Adrenal gland (tissue), 12 donors: ENCODE results near the gene BEND7. TPM values are rescaled to one million over a fixed set of nuclear protein-coding genes. Genes with fewer than 3 reads are reported as not detected.

ENCODE experiments used
- DNase-seq, 7 donors: peaks; one replicate each; pipeline ENCODE4 v3.0.0-alpha.2; 2019 to 2020
- H3K27ac ChIP-seq, 5 donors: fragments of 200-600 bp; sonication (generic) in 4 of 5; 1 replicate in 3 of 5; 2 replicates in 2 of 5; pipeline versions ENCODE4 v1.5.1 to v1.8.0; 2016 to 2020; ENCODE audit warnings: mild to moderate bottlenecking in 1 of 5
- H3K27me3 ChIP-seq: fragments of 200-600 bp; 2 replicates; pipeline ENCODE4 v1.8.0; 2021
- H3K36me3 ChIP-seq, 2 donors: fragments of 200-600 bp; replicated peaks in 1 of 2; 1 replicate in 1 of 2; 2 replicates in 1 of 2; pipeline versions ENCODE4 v1.5.1 to v1.8.0; 2018 to 2022
- H3K4me1 ChIP-seq, 2 donors: fragments of 200-600 bp; replicated peaks in 1 of 2; 1 replicate in 1 of 2; 2 replicates in 1 of 2; pipeline versions ENCODE4 v1.5.1 to v1.8.0; 2018 to 2021
- H3K4me3 ChIP-seq, 4 donors: fragments of 200-600 bp; sonication (generic) in 3 of 4; one replicate each; pipeline ENCODE4 v1.5.1; 2016 to 2018
- H3K9me3 ChIP-seq, 3 donors: fragments of 200-600 bp; sonication (generic) in 1 of 3; replicated peaks in 1 of 3; 1 replicate in 2 of 3; 2 replicates in 1 of 3; pipeline versions ENCODE4 v1.5.1 to v1.8.0; 2016 to 2021
- POLR2A ChIP-seq, 2 donors: fragments of 450-650 bp; IDR thresholded peaks; one replicate each; pipeline ENCODE4 v1.6.1; 2017; ENCODE audit warnings: antibody characterized with exemption in 2 of 2, mild to moderate bottlenecking in 2 of 2, moderate library complexity in 1 of 2
- WGBS, 4 donors: extraction: QIAGEN DNeasy Blood & Tissue Kit in 2 of 4; methylation state at CpG; one replicate each; pipeline versions ENCODE4 v1.1.5 to v1.1.7; 2013 to 2017; 5-methylcytosine and 5-hydroxymethylcytosine counted together
- intact Hi-C, 2 donors: fragments of 100-400 bp; cut with DNase I; formaldehyde crosslinking; loops; one replicate each; pipeline versions ENCODE4 v1.14.1 to v1.15.0; 2022 to 2023
- polyA plus RNA-seq, 3 donors: library from polyadenylated mRNA; stranded (reverse); fragments of 200-250 nt in 2 of 3; fragments of 350-450 nt in 1 of 3; fragmentation: Illumina TruSeq in 1 of 3; extraction: RNeasy Lipid Tissue Mini Kit (QIAGEN cat#74804) in 1 of 3; gene quantifications; one replicate each; pipeline ENCODE4 v1.2.3, GENCODE V29; 2013 to 2014
- total RNA-seq, 9 donors: library from RNA; depleted of rRNA in 4 of 9; stranded (reverse); fragments of >200 nt in 4 of 9; fragments of 120-200 nt in 1 of 9; fragmentation: NEBNext Ultra II Directional in 1 of 9; extraction: Animal tissue kit (Norgen Biotek cat#: 25700) in 1 of 9; gene quantifications; one replicate each; pipeline versions ENCODE4 v1.1.0 to v1.2.4, GENCODE V29; 2013 to 2023
- TF ChIP-seq, protein P1 (sequence below), 6 experiments: fragments of 450-650 bp in 4 of 6; fragments of 200-600 bp in 2 of 6; sonication (generic) in 1 of 6; IDR thresholded peaks; 1 replicate in 5 of 6; 2 replicates in 1 of 6; pipeline versions ENCODE4 v1.5.1 to v1.8.0; 2016 to 2021; ENCODE audit warnings: antibody characterized with exemption in 6 of 6, mild to moderate bottlenecking in 2 of 6, moderate library complexity in 1 of 6
- donor health status: healthy with polysubstance abuse.
- donor health status: Bipolar disorder and iron deficiency.
- donor health status: DM: yes; HTN: yes; CAD: no.
- donor health status: DM: no; HTN: no; CAD: no.
- donor health status: DM: no; HTN: no; CAD: no.
- donor health status: DM: yes; HTN: yes; CAD: no.

BEND7 gene
- total and polyA plus RNA-seq, 12 donors = 5.3 to 21.5 (median 13.7) TPM

DNA sequence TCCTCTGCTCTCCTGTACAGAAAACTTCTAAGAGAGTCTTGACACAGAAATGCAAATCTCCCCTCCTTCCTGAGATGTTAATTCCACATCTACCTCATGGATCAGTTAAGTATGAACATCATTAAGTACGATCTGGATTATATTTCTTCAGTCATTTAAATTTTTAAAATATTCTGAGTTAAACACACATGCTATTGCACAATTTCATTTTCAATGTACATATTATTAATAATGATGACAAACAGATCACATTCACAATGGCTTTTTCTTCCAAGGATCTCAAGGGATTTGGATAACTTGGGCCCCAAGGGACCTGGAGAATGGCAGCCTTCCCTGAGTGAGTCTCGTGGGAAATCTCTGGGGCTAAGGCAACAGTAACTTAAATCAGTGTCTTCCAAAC lies 16.2 kb downstream of the BEND7 start:
- intact Hi-C loops = no loop called here
- 36 to 55% (median 46%) methylated on average over 2 of the region's 2 CpGs for WGBS, 4 donors

DNA sequence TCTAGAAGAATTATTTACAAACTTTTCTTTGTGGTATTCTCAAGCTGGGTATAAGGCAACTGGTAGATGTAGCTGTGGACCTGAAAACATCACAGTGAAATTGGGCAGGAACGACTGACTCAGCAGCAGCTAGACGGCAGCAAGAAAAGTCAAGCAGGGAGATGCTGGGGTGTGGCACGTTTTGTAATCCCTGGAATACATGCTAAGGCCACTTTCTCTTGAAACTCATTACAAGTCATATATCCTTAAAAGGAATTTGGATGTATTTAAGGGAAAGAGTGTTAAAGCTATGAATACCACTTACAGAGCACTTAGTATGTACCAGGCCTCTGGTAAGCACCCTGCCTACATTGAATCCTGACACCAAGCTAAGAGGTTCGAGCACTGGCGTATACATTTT lies 17.4 kb downstream of the BEND7 start:
- H3K4me3 ChIP-seq = no peak overlapping the region
- intact Hi-C loops = no loop called here

More for the DNA sequence above, 16.2 kb downstream of the BEND7 start:
- no peak for DNase-seq
- Histone ChIP-seq H3K27me3 (no peaks in the 10 kb centered on the region), H3K4me1 (no peaks in the 10 kb centered on the region), H3K27ac (no peak overlapping the region), H3K9me3 (no peaks in the 10 kb centered on the region), H3K4me3 (no peak overlapping the region), H3K36me3 (no peaks in the 10 kb centered on the region)
- no peak for TF ChIP-seq POLR2A (IDR thresholded peaks at IDR 0.05)
- TF ChIP-seq, protein P1, sequence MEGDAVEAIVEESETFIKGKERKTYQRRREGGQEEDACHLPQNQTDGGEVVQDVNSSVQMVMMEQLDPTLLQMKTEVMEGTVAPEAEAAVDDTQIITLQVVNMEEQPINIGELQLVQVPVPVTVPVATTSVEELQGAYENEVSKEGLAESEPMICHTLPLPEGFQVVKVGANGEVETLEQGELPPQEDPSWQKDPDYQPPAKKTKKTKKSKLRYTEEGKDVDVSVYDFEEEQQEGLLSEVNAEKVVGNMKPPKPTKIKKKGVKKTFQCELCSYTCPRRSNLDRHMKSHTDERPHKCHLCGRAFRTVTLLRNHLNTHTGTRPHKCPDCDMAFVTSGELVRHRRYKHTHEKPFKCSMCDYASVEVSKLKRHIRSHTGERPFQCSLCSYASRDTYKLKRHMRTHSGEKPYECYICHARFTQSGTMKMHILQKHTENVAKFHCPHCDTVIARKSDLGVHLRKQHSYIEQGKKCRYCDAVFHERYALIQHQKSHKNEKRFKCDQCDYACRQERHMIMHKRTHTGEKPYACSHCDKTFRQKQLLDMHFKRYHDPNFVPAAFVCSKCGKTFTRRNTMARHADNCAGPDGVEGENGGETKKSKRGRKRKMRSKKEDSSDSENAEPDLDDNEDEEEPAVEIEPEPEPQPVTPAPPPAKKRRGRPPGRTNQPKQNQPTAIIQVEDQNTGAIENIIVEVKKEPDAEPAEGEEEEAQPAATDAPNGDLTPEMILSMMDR (IDR thresholded peaks at IDR 0.05) = no peak

DNA sequence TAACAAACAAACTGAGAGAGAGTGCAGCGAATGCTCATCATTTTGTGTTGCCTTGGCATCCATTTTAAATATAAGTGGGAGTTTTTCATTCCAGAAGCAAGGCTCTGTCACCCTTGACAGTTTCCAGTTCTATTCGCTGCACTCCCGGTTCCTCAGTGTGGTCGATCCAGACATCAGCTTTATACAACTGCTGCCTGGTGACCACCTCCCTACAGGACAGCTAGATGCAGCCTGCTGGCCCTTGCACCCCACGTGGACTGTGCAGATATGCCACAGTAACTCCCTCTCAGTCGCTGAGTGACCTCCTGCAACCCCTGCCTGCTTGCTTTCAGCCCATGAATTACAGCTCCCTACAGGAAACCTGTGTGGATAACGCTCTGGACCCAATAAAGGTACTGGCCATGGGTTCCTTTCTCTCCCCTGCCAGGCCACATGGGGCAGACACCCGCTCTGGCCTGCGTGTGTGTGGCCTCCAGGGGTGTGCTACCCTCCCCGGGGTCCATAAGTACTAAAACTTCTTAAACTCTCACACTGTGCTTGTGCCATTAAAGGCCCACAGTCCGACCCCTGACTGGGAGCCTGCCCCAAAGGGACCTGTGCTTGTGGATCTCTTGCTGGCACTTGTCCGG lies 23.6 kb downstream of the BEND7 start:
- TF ChIP-seq, protein P1 (IDR thresholded peaks at IDR 0.05) = no peak
- no peak for TF ChIP-seq POLR2A (IDR thresholded peaks at IDR 0.05)
- Histone ChIP-seq H3K27ac (no peak overlapping the region), H3K9me3 (no peaks in the 10 kb centered on the region), H3K4me3 (no peak overlapping the region), H3K27me3 (no peaks in the 10 kb centered on the region), H3K36me3 (no peaks in the 10 kb centered on the region), H3K4me1 (no peaks in the 10 kb centered on the region)
- DNase-seq = no peak
- WGBS, 4 donors = 88 to 93% (median 90%) methylated on average over 8 to 12 of the region's 12 CpGs
- intact Hi-C loops = no loop called here

More for the DNA sequence above, 17.4 kb downstream of the BEND7 start:
- Histone ChIP-seq H3K36me3 (no peaks in the 10 kb centered on the region), H3K27ac (no peak overlapping the region), H3K9me3 (no peaks in the 10 kb centered on the region), H3K27me3 (no peaks in the 10 kb centered on the region), H3K4me1 (no peaks in the 10 kb centered on the region)
- no peak for DNase-seq
- WGBS, 4 donors = 85 to 95% (median 90%) methylated on average over 5 of the region's 5 CpGs
- TF ChIP-seq POLR2A (IDR thresholded peaks at IDR 0.05) = no peak
- TF ChIP-seq, protein P1 (IDR thresholded peaks at IDR 0.05) = no peak

DNA sequence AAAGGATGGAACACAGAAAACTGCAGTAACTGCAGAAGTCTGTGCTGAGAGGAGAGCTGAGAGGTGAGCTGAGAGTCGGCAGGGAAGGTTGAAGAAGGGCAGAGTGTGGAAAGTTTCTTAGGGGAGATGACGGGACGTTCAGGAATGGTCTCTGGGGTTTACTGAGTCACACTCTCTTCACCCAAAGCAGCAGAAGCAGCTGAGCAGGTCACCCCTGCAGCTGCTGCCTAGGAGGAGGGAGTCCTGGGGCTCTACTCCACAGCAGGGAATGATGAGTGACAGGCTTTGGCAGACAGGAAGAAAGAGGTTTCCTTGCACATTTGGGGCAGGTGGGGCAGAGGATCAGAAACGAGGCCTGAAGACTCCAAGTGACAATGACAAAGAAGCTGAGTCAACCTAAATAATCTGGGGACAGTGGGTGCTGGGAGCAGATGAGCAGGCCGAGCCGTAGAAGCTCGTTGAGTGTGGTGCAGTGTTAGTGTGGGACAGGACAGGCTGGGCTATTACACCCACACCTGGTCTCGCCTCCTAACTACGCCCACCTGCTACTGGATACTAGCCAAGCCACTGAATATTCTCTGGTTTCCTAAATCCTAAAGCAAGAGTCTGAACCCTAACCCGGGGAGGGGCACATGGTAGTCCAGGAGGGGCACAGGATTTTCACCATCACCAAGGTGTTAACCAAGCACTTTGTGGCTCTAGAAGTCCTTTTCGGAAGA lies 24.9 kb downstream of the BEND7 start:
- Histone ChIP-seq H3K4me1 (no peaks in the 10 kb centered on the region), H3K27ac (no peak overlapping the region), H3K9me3 (no peaks in the 10 kb centered on the region), H3K4me3 (no peak overlapping the region), H3K27me3 (no peaks in the 10 kb centered on the region), H3K36me3 (no peaks in the 10 kb centered on the region)
- WGBS, 4 donors = 85 to 88% (median 86%) methylated on average over 9 to 11 of the region's 11 CpGs
- TF ChIP-seq, protein P1 (IDR thresholded peaks at IDR 0.05) = no peak
- TF ChIP-seq POLR2A (IDR thresholded peaks at IDR 0.05) = no peak
- intact Hi-C loops = no loop called here
- DNase-seq = no peak
